SU-DHL-6 (cell line): ENCODE measurements around the gene AFAP1.

ENCODE experiments used
- H2AFZ ChIP-seq: fragments of 200-600 bp; sonication (generic); 2 replicates; pipeline ENCODE4 v1.6.1; 2014; ENCODE audit warnings: low read depth, mild to moderate bottlenecking, moderate library complexity, mixed read lengths, antibody characterized with exemption, low read length; ENCODE audit not compliant: severe bottlenecking
- H3F3A ChIP-seq: fragments of 200-600 bp; shearing (Covaris generic); 2 replicates; pipeline ENCODE4 v1.6.0; 2016; ENCODE audit warnings: antibody characterized with exemption, mild to moderate bottlenecking; ENCODE audit not compliant: insufficient read depth
- H3K27ac ChIP-seq: fragments of 200-600 bp; sonication (generic); 2 replicates; pipeline ENCODE4 v1.5.1; 2016; ENCODE audit warnings: low read depth, mild to moderate bottlenecking, low read length, moderate library complexity, mixed read lengths
- H3K27me3 ChIP-seq: fragments of 200-600 bp; sonication (generic), shearing (Covaris generic); 2 replicates; pipeline ENCODE4 v1.6.0; 2014; ENCODE audit warnings: mild to moderate bottlenecking, low read length
- H3K36me3 ChIP-seq: fragments of 200-600 bp; sonication (generic); 2 replicates; pipeline ENCODE4 v1.6.1; 2014; ENCODE audit warnings: mild to moderate bottlenecking, low read length, mixed read lengths
- H3K4me2 ChIP-seq: fragments of 300-600, 200-600 bp; shearing (Covaris generic), sonication (generic); 2 replicates; pipeline ENCODE4 v1.6.0; 2014; ENCODE audit warnings: low read length, low read depth, mild to moderate bottlenecking; ENCODE audit not compliant: poor library complexity, severe bottlenecking
- H3K4me3 ChIP-seq: fragments of 200-600 bp; sonication (generic); 2 replicates; pipeline ENCODE4 v1.5.1; 2014; ENCODE audit warnings: antibody characterized with exemption, low read length, mild to moderate bottlenecking, mixed read lengths; ENCODE audit not compliant: insufficient read depth, poor library complexity, severe bottlenecking
- H3K79me2 ChIP-seq: fragments of 200-600 bp; sonication (generic); 2 replicates; pipeline ENCODE4 v1.6.1; 2014; ENCODE audit warnings: mild to moderate bottlenecking, low read length, moderate library complexity; ENCODE audit not compliant: insufficient read depth
- H3K9ac ChIP-seq: fragments of 200-600 bp; sonication (generic); 2 replicates; pipeline ENCODE4 v1.7.0; 2014; ENCODE audit warnings: mild to moderate bottlenecking, low read length
- H3K9me2 ChIP-seq: fragments of 200-600 bp; sonication (generic); replicated peaks from 2 replicates; pipeline ENCODE4 v1.6.1; 2014; ENCODE audit warnings: low read length; ENCODE audit not compliant: insufficient read depth
- H3K9me3 ChIP-seq: fragments of 200-600 bp; sonication (generic); 2 replicates; pipeline ENCODE4 v1.6.1; 2014; ENCODE audit warnings: low read length, mixed read lengths; ENCODE audit not compliant: insufficient read depth
- H4K20me1 ChIP-seq: fragments of 200-600 bp; sonication (generic); 2 replicates; pipeline ENCODE4 v1.6.1; 2014; ENCODE audit warnings: low read depth, mild to moderate bottlenecking, antibody characterized with exemption, low read length, moderate library complexity, mixed read lengths
- EZH2phosphoT487 ChIP-seq: fragments of 200-600 bp; sonication (generic), shearing (Covaris generic); conservative IDR thresholded peaks from 2 replicates; pipeline ENCODE4 v1.6.1; 2018; ENCODE audit warnings: mild to moderate bottlenecking, antibody characterized with exemption, low read length, moderate library complexity, mixed read lengths
- TF ChIP-seq, protein P1 (sequence below): fragments of 200-600 bp; sonication (generic); IDR thresholded peaks from one replicate; pipeline ENCODE4 v1.5.1; 2017; ENCODE audit warnings: antibody characterized with exemption, mild to moderate bottlenecking, low read length, moderate library complexity; ENCODE audit not compliant: insufficient read depth, poor library complexity, severe bottlenecking

Gene AFAP1

GRCh38 chr4:7773401-7774180, 166.1 kb downstream of the AFAP1 start:
- Histone ChIP-seq H3K9me3 (no peaks in the 10 kb centered on the region), H3K27ac (no peak overlapping the region), H4K20me1 (no peaks in the 10 kb centered on the region), H3F3A (no peaks in the 10 kb centered on the region), H3K9ac (no peak overlapping the region), H2AFZ (no peak overlapping the region), H3K36me3 (no peaks in the 10 kb centered on the region), H3K27me3 (no peaks in the 10 kb centered on the region), H3K4me3 (no peak overlapping the region), H3K79me2 (no peaks in the 10 kb centered on the region), H3K9me2 (no peaks in the 10 kb centered on the region), H3K4me2 (no peak overlapping the region)
- TF ChIP-seq EZH2phosphoT487 = no peak
- TF ChIP-seq, protein P1, sequence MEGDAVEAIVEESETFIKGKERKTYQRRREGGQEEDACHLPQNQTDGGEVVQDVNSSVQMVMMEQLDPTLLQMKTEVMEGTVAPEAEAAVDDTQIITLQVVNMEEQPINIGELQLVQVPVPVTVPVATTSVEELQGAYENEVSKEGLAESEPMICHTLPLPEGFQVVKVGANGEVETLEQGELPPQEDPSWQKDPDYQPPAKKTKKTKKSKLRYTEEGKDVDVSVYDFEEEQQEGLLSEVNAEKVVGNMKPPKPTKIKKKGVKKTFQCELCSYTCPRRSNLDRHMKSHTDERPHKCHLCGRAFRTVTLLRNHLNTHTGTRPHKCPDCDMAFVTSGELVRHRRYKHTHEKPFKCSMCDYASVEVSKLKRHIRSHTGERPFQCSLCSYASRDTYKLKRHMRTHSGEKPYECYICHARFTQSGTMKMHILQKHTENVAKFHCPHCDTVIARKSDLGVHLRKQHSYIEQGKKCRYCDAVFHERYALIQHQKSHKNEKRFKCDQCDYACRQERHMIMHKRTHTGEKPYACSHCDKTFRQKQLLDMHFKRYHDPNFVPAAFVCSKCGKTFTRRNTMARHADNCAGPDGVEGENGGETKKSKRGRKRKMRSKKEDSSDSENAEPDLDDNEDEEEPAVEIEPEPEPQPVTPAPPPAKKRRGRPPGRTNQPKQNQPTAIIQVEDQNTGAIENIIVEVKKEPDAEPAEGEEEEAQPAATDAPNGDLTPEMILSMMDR = no peak

GRCh38 chr4:7772711-7773385, 166.8 kb downstream of the AFAP1 start:
- Histone ChIP-seq H3K4me3 (no peak overlapping the region), H2AFZ (no peak overlapping the region), H3K4me2 (no peak overlapping the region), H3F3A (no peaks in the 10 kb centered on the region), H3K9ac (no peak overlapping the region), H3K36me3 (no peaks in the 10 kb centered on the region), H3K79me2 (no peaks in the 10 kb centered on the region), H4K20me1 (no peaks in the 10 kb centered on the region), H3K27ac (no peak overlapping the region), H3K9me2 (no peaks in the 10 kb centered on the region), H3K9me3 (no peaks in the 10 kb centered on the region), H3K27me3 (no peaks in the 10 kb centered on the region)
- no peak for TF ChIP-seq EZH2phosphoT487
- TF ChIP-seq, protein P1 = no peak

GRCh38 chr4:7771541-7772507, 167.8 kb downstream of the AFAP1 start:
- TF ChIP-seq EZH2phosphoT487 = no peak
- TF ChIP-seq, protein P1 = no peak
- no peak overlapping the region for H3K9ac ChIP-seq
- H3K79me2 ChIP-seq = no peaks in the 10 kb centered on the region
- H4K20me1 ChIP-seq = no peaks in the 10 kb centered on the region
- no peaks in the 10 kb centered on the region for H3K27me3 ChIP-seq
- H3F3A ChIP-seq = no peaks in the 10 kb centered on the region
- no peak overlapping the region for H3K27ac ChIP-seq
- no peak overlapping the region for H3K4me3 ChIP-seq
- H3K36me3 ChIP-seq = no peaks in the 10 kb centered on the region
- no peaks in the 10 kb centered on the region for H3K9me3 ChIP-seq
- no peak overlapping the region for H2AFZ ChIP-seq
- H3K9me2 ChIP-seq = no peaks in the 10 kb centered on the region
- H3K4me2 ChIP-seq = no peak overlapping the region
